Inflammatory macrophage treated with lipopolysaccharide for 4 hours (primary cell): Measurements from ENCODE around the gene OLIG2.

ENCODE experiments used
- DNase-seq: peaks from one replicate; pipeline ENCODE4 v3.0.0-alpha.2; 2020

OLIG2 gene

DNA sequence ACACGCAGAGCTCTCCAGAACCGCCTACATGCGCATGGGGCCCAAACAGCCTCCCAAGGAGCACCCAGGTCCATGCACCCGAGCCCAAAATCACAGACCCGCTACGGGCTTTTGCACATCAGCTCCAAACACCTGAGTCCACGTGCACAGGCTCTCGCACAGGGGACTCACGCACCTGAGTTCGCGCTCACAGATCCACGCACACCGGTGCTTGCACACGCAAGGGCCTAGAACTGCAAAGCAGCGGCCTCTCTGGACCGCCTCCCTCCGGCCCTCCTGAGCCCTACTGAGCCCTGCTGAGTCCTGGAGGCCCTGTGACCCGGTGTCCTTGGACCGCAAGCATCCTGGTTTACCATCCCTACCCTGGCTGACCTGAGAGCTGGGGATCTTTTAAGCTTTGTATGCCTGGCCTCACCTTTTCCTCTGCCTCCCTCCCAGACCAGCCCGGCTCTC is 8.3 kb downstream of the OLIG2 start:
- DNase-seq = no peak

DNA sequence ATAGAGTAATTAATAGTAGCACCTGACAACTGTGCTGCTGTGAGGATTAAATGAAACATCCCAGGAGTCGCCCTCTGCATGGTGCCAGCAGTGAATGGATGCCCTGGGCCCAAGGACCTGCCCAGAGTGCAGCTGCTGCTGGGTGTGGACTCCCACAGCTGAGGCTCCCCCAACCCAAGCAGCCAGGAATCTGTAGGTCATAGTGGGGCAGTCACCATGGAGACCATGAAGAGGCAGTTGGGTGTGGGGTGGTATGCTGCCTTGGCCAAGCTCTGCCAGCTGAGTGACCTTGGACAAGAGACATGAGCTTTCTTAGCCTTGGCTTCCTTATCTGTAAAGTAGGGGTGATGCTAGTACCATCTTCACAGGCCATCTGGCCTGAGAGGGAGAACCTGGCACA is 9.4 kb downstream of the OLIG2 start:
- DNase-seq = no peak

DNA sequence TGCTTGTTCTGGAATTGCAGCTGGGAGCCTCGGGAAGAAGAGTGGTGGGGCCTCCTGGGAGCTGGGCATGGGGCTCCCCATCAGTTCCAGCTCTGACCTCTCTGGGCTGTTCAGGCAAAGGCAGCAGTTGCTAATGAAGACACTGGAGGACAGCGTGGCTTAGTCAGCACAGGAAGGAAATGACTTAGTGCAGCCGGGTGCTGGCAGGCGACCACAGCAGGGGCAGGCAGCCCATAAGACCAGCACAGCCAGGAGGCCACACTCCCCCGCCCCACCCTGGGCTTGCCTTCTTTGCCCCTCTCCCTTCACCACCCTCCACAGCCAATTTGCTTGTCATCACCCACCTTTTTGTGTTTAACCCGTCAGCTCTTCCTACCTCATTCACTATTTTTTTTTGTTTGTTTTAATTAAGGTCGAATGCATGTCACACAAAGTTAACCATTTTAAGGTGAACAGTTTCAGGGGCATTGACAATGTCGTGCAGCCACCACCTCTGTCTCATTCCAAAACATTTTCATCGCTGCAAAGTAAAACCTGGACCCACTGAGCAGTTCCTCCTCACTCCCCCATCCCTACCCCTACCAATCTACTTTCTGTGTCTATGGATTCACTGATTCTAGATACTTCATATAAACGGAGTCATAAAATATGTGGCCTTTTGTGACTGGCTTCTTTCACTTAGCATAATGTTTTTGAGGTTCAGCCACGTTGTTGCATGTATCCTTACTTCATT is 10.9 kb downstream of the OLIG2 start:
- peak; percentile 77 for DNase-seq

DNA sequence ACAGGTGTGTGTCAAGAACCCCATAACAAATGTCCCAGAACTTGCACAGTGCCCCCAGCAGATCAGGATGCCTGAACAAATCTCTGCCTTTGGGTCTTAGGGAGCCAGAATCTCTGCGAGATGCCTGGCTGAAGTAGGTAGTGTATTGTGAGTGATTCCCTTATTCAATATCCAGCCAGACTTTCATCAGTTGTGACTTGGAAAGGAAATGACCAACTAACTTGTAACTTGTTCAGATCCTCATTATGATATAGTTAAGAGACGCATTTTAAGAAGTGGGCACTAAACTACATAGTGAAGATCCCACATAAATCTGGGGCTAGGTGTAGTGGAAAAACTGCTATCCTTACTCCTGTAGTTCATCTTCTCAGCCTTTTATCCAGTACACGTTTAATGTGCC is 11.8 kb downstream of the OLIG2 start:
- no peak for DNase-seq

- no peak for DNase-seq
These were observed 13.8 kb downstream of the OLIG2 start for GRCh38 chr21:33039536-33039935.

DNA sequence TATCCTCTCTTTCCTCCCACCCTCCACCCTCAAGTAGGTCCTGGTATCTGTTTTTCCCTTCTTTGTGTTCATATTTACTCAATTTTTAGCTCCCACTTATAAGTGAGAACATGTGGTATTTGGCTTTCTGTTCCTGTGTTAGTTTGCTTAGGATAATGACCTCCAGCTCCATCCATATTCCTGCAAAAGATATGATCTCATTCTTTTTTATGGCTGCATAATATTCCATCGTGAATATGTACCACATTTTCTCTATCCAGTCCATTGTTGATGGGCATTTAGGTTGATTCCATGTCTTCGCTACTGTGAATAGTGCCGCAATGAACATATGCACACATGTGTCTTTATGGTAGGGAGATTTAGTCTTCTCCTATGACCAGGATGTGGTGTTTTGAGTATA is 14.5 kb downstream of the OLIG2 start:
- no peak for DNase-seq

- peak; percentile 51 for DNase-seq
These were observed 16.2 kb downstream of the OLIG2 start for GRCh38 chr21:33041981-33042380.

- no peak for DNase-seq
These were observed 17.1 kb downstream of the OLIG2 start for GRCh38 chr21:33042812-33043211.

- no peak for DNase-seq
These were observed 20.7 kb downstream of the OLIG2 start for GRCh38 chr21:33046455-33046854.

DNA sequence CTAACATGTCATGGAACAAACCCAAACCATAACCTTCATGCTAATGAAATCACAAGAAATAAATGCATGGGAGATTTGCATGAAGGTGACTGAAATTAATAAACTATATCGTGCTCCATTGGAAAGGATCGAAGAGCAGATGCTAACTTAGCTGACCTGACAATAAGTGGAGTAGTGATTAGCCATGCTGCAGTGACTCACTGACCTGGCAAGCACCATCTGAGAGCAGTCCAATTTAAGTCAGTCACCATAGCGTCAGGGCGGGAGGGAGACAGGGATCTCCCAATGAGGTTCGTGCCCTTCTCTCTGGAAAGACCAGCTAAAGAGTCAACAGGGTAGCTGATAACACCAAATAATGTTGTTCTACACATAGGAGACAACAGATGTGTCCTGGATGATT is 21.5 kb downstream of the OLIG2 start:
- DNase-seq = no peak

DNA sequence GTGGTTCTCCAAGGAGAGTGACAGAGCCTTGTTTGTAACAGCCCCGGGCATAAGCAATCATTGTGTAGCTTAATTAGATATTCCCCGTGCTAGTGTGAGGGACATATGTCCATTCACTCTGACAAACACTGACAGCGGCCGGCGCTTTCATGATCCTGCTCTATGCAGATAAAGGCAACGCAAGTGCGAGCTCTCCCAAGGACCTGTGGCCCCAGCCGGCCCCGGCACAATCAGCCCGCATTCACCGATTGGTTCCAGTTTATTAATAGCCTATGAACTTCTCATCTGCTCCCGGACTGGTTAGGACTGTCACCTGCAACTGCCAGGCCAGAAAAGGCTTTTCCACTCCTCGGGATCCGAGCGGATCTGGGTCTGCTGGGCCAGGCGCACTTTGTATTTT is 26.2 kb downstream of the OLIG2 start:
- DNase-seq = no peak

- peak; percentile 8 for DNase-seq
These were observed 28.2 kb downstream of the OLIG2 start for GRCh38 chr21:33053951-33054350.

DNA sequence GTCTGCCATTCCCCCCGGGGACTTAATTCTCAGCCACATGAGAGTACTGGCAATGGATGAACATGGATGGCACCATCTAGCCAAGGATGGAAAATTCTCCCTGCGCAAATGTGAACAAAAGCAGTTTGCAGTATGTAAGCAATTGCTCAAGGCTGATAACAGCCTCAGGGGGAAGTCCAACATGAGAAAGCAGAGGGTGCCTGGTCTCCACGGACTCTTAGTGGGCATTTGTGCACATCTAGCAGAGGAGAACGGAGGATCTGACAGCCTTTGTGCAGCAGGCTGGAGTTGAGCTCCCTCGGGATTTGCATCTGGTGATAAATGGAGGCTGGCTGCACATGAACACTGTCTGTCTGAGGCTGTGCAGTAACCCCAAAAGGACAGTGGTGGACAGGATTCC is 30.3 kb downstream of the OLIG2 start:
- DNase-seq = peak; percentile 63

DNA sequence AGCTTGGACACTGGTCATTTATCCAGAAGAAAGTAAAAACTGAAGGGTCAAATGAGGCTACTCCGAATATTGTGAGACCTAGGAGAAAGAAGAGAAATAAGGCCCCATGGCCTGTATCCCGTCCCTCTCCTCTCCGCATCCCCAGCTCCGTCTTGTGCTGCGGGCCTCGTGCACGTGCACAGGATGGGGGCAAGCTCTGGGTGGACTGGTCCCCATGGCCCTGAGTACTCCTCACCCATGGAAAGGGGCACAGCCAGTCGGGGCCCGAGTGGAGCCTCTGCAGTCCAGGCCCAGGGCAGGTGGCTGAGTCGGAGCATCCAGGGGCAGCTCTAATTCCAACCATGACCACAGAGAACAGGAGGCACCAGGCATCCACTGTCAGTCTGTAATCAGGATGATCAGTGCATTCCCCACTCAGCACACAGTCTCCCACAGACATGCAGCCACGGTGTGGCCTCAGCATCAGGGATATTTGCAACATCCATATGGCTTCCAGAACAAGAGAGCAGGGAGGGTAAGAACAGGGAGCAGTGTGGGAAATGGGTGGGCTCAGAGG is 31.7 kb downstream of the OLIG2 start:
- no peak for DNase-seq

GRCh38 chr21:33058527-33058926 is 32.8 kb downstream of the OLIG2 start:
- no peak for DNase-seq

- peak; percentile 26 for DNase-seq
These were observed 33.2 kb downstream of the OLIG2 start for GRCh38 chr21:33058957-33059356.

DNA sequence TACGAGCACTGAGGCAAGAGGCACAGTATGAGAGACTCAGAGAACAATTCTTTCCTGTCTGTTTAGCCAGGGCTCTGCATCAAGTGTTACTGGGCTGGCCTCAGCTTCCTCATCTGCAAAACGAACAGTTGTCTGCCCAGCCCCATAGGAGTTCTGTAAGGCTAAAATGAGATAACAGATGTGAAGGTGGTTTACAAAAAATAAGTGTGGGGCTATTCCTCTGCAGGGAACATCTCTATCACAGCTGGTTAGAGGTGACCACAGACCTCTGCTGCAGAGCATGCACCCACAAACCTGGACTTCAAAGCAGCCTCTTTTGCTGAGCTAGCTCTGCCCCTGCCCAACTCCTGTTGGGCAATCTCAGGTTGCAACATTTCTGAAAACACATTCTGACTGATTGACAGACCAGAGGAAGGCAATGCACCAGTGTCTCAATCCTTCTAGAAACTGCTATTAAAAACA is 33.7 kb downstream of the OLIG2 start:
- peak; percentile 96 for DNase-seq

DNA sequence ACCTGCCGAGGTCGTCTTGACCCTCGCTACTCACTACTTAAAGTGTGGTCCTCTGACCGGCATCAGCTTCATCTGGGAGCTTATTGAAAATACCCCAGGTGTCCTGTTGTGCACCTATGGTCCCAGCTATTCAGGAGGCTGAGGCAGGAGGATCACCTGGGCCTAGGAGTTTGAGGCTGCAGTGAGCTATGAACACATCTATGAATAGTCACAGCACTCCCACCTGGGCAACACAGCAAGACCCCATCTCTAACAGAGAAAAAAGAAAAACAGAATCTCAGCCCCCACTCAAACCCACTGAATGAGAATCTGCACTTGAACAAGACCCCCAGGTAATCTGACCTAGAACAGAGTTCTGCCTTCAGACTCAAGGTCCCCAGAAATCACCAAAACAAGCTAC is 35.5 kb downstream of the OLIG2 start:
- DNase-seq = no peak

DNA sequence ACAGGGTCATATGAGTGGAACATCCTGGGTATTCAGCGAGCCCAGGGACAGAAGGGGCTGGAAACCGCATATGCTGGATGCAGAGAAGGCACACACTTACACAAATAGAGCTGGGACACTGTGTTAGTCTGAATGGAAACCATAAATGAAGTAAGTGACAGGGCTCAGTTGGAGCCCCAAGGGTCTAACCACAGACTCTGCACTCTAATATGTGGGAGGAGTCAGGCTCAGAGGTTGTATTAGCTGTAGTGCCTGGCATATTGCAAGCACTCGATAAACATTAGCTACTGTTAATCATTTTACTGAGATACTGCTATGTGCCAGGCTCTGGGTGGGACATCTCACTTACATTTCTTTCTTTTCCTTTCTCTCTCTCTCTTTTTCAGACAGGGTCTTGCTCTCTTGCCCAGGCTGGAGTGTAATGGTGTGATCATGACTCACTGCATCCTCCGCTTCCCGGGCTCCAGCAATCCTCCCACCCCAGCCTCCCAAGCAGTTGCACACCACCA is 37.7 kb downstream of the OLIG2 start:
- no peak for DNase-seq

DNA sequence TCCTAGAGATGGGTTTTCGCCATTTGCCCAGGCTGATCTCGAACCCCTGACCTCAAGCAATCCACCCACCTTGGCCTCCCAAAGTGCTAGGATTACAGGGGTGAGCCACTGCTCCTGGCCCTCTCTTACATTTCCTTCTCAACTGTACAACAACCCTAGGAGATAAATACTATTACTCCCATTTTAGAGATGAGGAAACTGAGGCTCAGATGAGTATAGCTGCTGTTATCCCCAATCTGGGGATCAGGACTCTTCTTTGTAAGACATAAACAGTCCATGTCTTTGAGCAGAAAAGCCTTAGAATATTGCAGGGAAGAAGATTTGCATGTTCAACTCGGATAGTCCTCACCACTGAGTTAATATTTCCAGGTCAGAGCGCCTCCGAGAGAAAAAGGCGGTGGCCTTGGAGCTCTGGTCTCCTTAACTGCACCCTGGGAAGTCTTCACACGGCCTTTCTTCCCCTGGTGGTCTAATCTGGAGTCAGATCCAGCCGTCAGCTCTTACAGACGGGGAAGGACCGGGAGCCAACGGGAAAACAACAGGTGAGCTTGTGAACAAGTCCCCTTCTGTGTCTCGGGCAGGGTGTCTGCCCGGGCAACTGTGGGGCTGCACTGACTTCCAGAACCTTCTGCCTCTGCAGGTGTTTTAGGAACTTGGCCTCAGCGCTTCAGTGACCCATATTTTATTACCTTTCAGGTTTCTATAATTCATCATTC is 38.3 kb downstream of the OLIG2 start:
- DNase-seq = no peak

DNA sequence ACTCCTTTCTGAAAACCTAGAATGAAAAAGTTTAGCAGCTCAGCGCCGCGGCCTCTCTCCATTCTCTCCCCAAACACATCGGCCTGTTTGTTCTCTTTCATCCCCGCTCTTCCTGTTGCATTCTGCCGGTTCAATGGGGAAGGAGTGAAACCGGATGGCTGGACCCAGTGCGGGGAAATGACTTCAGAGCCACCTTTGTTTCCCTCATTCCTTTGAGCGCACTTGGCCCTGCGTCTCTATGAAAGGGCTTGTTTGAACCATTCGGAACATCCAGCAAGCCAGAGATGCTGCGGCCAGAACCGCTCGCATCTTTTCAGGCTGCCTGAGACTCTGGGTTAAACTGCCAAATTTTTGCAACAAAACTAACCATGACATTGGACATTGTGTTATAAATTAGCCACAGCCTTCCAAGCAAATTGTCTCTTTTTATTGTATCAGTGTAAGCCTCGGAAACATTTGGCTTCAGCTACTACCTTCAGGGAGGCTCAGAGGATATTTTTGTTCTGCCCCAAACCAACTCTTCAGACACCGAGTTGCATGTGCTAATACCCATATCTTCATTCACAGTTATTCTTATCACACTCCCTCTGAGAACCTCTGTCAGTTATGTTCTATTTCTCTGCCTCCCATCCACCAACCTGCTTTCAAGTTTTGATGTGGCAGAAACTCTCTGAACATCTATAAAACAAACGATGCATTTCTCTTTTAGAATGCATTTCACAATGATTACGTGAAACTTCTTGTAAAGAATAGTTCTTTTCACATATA is 39.1 kb downstream of the OLIG2 start:
- no peak for DNase-seq

GRCh38 chr21:33067043-33067442 is 41.3 kb downstream of the OLIG2 start:
- DNase-seq = no peak

DNA sequence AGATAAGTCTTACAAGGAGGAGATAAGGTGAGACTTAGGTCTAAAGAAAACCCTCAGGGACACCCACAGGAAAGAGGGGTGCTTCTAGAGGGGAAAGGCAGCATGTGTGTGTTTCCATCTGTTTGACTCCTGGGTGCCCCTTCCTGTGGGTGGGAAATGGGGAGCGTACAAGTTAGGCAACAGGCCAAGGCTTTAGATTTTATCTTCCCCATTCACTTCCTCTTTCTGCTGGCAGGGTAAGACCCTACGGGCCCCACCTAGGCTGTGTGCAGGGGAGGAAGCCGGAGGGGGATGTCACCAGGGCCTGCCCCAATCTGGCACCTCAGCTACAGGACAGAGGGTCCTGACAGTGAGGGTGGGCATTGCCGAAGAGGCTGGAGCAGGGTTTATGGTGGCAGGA is 41.7 kb downstream of the OLIG2 start:
- peak; percentile 44 for DNase-seq
